Measurements from ENCODE around the gene LYPD1.

Gene LYPD1

DNA sequence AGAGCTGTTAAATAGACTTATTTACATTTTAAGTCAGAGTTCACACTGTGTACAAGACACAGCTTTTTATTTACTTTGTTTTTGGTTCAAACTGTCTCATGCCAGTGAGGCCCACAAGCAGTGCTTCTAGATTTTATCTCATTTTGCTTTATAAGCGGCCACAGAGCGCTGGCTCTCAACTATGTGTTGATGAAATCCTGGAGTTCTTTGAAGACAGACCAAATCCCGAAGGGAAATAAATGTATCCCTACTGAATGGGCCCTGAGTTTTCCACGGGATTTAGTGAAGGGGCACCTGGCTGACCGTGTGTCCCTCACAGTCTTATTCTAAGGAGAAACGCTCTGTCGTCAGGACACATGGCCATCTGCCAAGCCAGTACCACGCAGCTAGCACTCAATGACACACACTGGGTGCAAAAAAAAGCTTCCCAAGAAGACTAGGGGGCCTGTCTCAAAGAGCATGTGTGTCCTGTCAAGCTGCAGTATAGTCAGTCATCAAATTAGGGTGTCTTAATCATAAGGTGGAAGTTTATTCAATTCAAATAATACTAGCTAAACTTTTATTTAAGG, 23.4 kb downstream of the LYPD1 start:
- no peaks in the 10 kb centered on the region for H3K9me3 ChIP-seq (ENCODE audit: control insufficient read depth, insufficient read depth, low read depth, low read length)
- H3K27ac ChIP-seq (ENCODE audit: extremely low read depth, low read depth, low read length): no peak overlapping the region
- peaks cover 0 to 30% of the 10 kb centered on the region in 2 experiments; a peak in 1 of 3 replicates for H3K36me3 ChIP-seq (ENCODE audit: control insufficient read depth in 2 of 2, insufficient read depth in 1 of 2, low read length in 2 of 2)
- POLR2A ChIA-PET: no interaction called here
- TF ChIP-seq GLIS1 (tag by site-specific recombination; IDR thresholded peaks at IDR 0.05) (no peak), ZNF423 (tag by site-specific recombination; IDR thresholded peaks at IDR 0.05) (no peak), BCL11A (tag by site-specific recombination; IDR thresholded peaks at IDR 0.05; ENCODE audit: low read depth) (no peak), ZNF19 (tag by site-specific recombination; IDR thresholded peaks at IDR 0.05; ENCODE audit: low read depth) (no peak), ZNF138 (tag by site-specific recombination; IDR thresholded peaks at IDR 0.05; ENCODE audit: borderline replicate concordance) (no peak), ZNF202 (tag by site-specific recombination; IDR thresholded peaks at IDR 0.05; ENCODE audit: borderline replicate concordance) (no peak), ZNF157 (tag by site-specific recombination; IDR thresholded peaks at IDR 0.05) (no peak), ZNF501 (tag by site-specific recombination; IDR thresholded peaks at IDR 0.05) (no peak), ZNF585B (tag by site-specific recombination; IDR thresholded peaks at IDR 0.05) (no peak)
- TF ChIP-seq, protein P1, sequence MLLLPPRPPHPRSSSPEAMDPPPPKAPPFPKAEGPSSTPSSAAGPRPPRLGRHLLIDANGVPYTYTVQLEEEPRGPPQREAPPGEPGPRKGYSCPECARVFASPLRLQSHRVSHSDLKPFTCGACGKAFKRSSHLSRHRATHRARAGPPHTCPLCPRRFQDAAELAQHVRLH (tag by site-specific recombination; IDR thresholded peaks at IDR 0.05): no peak
- TF ChIP-seq, protein P2, sequence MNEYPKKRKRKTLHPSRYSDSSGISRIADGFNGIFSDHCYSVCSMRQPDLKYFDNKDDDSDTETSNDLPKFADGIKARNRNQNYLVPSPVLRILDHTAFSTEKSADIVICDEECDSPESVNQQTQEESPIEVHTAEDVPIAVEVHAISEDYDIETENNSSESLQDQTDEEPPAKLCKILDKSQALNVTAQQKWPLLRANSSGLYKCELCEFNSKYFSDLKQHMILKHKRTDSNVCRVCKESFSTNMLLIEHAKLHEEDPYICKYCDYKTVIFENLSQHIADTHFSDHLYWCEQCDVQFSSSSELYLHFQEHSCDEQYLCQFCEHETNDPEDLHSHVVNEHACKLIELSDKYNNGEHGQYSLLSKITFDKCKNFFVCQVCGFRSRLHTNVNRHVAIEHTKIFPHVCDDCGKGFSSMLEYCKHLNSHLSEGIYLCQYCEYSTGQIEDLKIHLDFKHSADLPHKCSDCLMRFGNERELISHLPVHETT (tag by site-specific recombination; IDR thresholded peaks at IDR 0.05): no peak
- TF ChIP-seq, protein P3, sequence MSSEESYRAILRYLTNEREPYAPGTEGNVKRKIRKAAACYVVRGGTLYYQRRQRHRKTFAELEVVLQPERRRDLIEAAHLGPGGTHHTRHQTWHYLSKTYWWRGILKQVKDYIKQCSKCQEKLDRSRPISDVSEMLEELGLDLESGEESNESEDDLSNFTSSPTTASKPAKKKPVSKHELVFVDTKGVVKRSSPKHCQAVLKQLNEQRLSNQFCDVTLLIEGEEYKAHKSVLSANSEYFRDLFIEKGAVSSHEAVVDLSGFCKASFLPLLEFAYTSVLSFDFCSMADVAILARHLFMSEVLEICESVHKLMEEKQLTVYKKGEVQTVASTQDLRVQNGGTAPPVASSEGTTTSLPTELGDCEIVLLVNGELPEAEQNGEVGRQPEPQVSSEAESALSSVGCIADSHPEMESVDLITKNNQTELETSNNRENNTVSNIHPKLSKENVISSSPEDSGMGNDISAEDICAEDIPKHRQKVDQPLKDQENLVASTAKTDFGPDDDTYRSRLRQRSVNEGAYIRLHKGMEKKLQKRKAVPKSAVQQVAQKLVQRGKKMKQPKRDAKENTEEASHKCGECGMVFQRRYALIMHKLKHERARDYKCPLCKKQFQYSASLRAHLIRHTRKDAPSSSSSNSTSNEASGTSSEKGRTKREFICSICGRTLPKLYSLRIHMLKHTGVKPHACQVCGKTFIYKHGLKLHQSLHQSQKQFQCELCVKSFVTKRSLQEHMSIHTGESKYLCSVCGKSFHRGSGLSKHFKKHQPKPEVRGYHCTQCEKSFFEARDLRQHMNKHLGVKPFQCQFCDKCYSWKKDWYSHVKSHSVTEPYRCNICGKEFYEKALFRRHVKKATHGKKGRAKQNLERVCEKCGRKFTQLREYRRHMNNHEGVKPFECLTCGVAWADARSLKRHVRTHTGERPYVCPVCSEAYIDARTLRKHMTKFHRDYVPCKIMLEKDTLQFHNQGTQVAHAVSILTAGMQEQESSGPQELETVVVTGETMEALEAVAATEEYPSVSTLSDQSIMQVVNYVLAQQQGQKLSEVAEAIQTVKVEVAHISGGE (tag by site-specific recombination; conservative IDR thresholded peaks at IDR 0.05; ENCODE audit: low read depth): no peak
- CTCF ChIA-PET: interaction anchor here (0.8 kb wide), 1 partner anchor 22 kb away, joined by 3 read pairs; no protein-coding TSS in a partner anchor
- H3K4me1 ChIP-seq (ENCODE audit: control insufficient read depth, insufficient read depth, low read length): no peaks in the 10 kb centered on the region
- no peak overlapping the region for H3K4me3 ChIP-seq (ENCODE audit: low read depth, low read length)

DNA sequence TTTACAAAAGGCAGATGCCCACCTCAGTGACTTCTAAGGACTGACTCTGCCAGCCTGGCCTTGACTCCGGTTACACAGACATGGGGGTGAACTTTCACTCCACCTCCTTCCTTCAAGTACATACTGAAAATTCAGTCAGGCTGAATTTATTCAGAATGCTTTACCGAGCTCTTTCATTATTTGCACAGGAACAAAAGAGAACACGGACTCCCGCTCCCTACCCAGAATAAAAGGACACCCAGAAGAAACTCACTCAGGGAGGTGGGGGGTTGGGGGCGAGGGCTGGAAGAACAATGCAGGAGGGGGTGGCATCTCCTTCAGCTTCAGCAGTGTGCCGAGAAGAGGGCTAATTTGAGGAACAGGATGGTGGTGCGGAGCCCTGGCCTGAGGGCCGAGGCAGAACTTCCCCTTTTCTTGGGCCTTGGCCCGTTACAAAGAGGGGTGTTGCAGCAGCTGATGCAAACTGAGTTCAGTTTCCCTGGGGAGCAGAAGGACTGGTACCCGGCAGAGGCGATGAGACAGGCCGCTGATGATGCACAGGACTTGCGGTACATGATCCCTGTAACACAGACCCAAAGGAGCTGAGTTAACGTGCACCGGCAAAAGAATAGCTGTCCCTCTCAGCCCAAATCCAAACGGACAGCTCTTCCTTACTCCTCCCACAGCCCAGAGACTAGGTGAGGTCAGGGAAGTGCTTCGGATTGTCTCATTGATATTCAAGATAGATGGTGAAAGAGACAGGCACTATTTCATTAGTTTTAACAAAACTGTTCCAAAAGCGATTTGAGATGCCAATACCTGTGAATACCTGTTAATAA, 24.1 kb downstream of the LYPD1 start:
- ChIA-PET POLR2A (no interaction called here), CTCF (interaction anchor here (0.8 kb wide), 1 partner anchor 23 kb away, joined by 3 read pairs; no protein-coding TSS in a partner anchor)
- no peak overlapping the region for H3K4me3 ChIP-seq (ENCODE audit: low read depth, low read length)
- peaks cover 0 to 30% of the 10 kb centered on the region in 2 experiments; a peak in 1 of 3 replicates for H3K36me3 ChIP-seq (ENCODE audit: control insufficient read depth in 2 of 2, insufficient read depth in 1 of 2, low read length in 2 of 2)
- no peaks in the 10 kb centered on the region for H3K9me3 ChIP-seq (ENCODE audit: control insufficient read depth, insufficient read depth, low read depth, low read length)
- no peak overlapping the region for H3K27ac ChIP-seq (ENCODE audit: extremely low read depth, low read depth, low read length)
- H3K4me1 ChIP-seq (ENCODE audit: control insufficient read depth, insufficient read depth, low read length): no peaks in the 10 kb centered on the region
- TF ChIP-seq SCRT1 (tag by site-specific recombination; IDR thresholded peaks at IDR 0.05; ENCODE audit: borderline replicate concordance): no peak
- no peak for TF ChIP-seq ZNF664 (tag by site-specific recombination; IDR thresholded peaks at IDR 0.05)
- TF ChIP-seq, protein P4, sequence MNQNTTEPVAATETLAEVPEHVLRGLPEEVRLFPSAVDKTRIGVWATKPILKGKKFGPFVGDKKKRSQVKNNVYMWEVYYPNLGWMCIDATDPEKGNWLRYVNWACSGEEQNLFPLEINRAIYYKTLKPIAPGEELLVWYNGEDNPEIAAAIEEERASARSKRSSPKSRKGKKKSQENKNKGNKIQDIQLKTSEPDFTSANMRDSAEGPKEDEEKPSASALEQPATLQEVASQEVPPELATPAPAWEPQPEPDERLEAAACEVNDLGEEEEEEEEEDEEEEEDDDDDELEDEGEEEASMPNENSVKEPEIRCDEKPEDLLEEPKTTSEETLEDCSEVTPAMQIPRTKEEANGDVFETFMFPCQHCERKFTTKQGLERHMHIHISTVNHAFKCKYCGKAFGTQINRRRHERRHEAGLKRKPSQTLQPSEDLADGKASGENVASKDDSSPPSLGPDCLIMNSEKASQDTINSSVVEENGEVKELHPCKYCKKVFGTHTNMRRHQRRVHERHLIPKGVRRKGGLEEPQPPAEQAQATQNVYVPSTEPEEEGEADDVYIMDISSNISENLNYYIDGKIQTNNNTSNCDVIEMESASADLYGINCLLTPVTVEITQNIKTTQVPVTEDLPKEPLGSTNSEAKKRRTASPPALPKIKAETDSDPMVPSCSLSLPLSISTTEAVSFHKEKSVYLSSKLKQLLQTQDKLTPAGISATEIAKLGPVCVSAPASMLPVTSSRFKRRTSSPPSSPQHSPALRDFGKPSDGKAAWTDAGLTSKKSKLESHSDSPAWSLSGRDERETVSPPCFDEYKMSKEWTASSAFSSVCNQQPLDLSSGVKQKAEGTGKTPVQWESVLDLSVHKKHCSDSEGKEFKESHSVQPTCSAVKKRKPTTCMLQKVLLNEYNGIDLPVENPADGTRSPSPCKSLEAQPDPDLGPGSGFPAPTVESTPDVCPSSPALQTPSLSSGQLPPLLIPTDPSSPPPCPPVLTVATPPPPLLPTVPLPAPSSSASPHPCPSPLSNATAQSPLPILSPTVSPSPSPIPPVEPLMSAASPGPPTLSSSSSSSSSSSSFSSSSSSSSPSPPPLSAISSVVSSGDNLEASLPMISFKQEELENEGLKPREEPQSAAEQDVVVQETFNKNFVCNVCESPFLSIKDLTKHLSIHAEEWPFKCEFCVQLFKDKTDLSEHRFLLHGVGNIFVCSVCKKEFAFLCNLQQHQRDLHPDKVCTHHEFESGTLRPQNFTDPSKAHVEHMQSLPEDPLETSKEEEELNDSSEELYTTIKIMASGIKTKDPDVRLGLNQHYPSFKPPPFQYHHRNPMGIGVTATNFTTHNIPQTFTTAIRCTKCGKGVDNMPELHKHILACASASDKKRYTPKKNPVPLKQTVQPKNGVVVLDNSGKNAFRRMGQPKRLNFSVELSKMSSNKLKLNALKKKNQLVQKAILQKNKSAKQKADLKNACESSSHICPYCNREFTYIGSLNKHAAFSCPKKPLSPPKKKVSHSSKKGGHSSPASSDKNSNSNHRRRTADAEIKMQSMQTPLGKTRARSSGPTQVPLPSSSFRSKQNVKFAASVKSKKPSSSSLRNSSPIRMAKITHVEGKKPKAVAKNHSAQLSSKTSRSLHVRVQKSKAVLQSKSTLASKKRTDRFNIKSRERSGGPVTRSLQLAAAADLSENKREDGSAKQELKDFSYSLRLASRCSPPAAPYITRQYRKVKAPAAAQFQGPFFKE (tag by site-specific recombination; IDR thresholded peaks at IDR 0.05; ENCODE audit: borderline replicate concordance): no peak
- TF ChIP-seq ZIC2 (tag by site-specific recombination; IDR thresholded peaks at IDR 0.05): no peak
- TF ChIP-seq, protein P5, sequence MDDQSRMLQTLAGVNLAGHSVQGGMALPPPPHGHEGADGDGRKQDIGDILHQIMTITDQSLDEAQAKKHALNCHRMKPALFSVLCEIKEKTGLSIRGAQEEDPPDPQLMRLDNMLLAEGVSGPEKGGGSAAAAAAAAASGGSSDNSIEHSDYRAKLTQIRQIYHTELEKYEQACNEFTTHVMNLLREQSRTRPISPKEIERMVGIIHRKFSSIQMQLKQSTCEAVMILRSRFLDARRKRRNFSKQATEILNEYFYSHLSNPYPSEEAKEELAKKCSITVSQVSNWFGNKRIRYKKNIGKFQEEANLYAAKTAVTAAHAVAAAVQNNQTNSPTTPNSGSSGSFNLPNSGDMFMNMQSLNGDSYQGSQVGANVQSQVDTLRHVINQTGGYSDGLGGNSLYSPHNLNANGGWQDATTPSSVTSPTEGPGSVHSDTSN (CRISPR knock-in tag; IDR thresholded peaks at IDR 0.05): no peak
- TF ChIP-seq, protein P2 (tag by site-specific recombination; IDR thresholded peaks at IDR 0.05): no peak
- TF ChIP-seq HOXC10 (CRISPR knock-in tag; IDR thresholded peaks at IDR 0.05): no peak
- TF ChIP-seq PRDM1 (tag by site-specific recombination; IDR thresholded peaks at IDR 0.05): no peak
- no peak for TF ChIP-seq ZNF202 (tag by site-specific recombination; IDR thresholded peaks at IDR 0.05; ENCODE audit: borderline replicate concordance)
